Glutamatergic neuron (in vitro differentiated cells): Measurements from ENCODE around the gene B3GNT7. TPM values are rescaled to one million over a fixed set of nuclear protein-coding genes. Genes with fewer than 3 reads are reported as not detected.

Source experiments
- DNase-seq: peaks from one replicate; pipeline ENCODE4 v3.0.0; 2022
- H3K27ac Mint-ChIP-seq: one replicate; pipeline ENCODE4 v1.8.0; 2020; ENCODE audit warnings: mild to moderate bottlenecking, mixed read lengths, inconsistent platforms; ENCODE audit not compliant: unreplicated experiment
- H3K27me3 Mint-ChIP-seq: one replicate; pipeline ENCODE4 v1.8.0; 2020; ENCODE audit warnings: mild to moderate bottlenecking, moderate library complexity, mixed read lengths, inconsistent platforms; ENCODE audit not compliant: unreplicated experiment
- H3K36me3 Mint-ChIP-seq: one replicate; pipeline ENCODE4 v1.8.0; 2020; ENCODE audit warnings: mild to moderate bottlenecking, mixed read lengths, inconsistent platforms; ENCODE audit not compliant: unreplicated experiment
- H3K4me1 Mint-ChIP-seq: one replicate; pipeline ENCODE4 v1.8.0; 2020; ENCODE audit warnings: mild to moderate bottlenecking, low read depth, mixed read lengths, inconsistent platforms; ENCODE audit not compliant: unreplicated experiment
- H3K4me3 Mint-ChIP-seq: one replicate; pipeline ENCODE4 v1.8.0; 2020; ENCODE audit warnings: mild to moderate bottlenecking, mixed read lengths, inconsistent platforms; ENCODE audit not compliant: unreplicated experiment
- H3K9me3 Mint-ChIP-seq: one replicate; pipeline ENCODE4 v1.8.0; 2020; ENCODE audit warnings: mild to moderate bottlenecking, moderate library complexity, mixed read lengths, inconsistent platforms; ENCODE audit not compliant: unreplicated experiment
- CTCF ChIP-seq: fragments of 200-600 bp; sonication (generic); IDR thresholded peaks from one replicate; pipeline ENCODE4 v1.5.0; 2021; ENCODE audit not compliant: partially characterized antibody, unreplicated experiment
- microRNA-seq: library from miRNA; unstranded; fragments of <30 nt; microRNA quantifications from one replicate; pipeline ENCODE4, GENCODE V29; 2020; ENCODE audit not compliant: unreplicated experiment
- total RNA-seq: library from RNA; stranded (reverse); fragmentation: NEBNext Ultra II Directional; extraction: Animal tissue kit (Norgen Biotek cat#: 25700); gene quantifications from one replicate; pipeline ENCODE4 v1.2.1, GENCODE V29; 2021; ENCODE audit not compliant: unreplicated experiment

The B3GNT7 gene
- total RNA-seq, 1 donor from 2014 or later, result 0.27 TPM

GRCh38 chr2:231431606-231432005 is 36.1 kb downstream of the B3GNT7 start:
- DNase-seq, result no peak
- H3K27ac Mint-ChIP-seq, result no peak overlapping the region
- peaks cover 5% of the 10 kb centered on the region for H3K36me3 Mint-ChIP-seq
- H3K4me1 Mint-ChIP-seq, result peaks cover 5% of the 10 kb centered on the region
- H3K9me3 Mint-ChIP-seq, result peaks cover 4% of the 10 kb centered on the region
- no peak overlapping the region for H3K4me3 Mint-ChIP-seq
- TF ChIP-seq CTCF, result no peak
- H3K27me3 Mint-ChIP-seq, result no peaks in the 10 kb centered on the region

GRCh38 chr2:231433990-231434389 is 38.5 kb downstream of the B3GNT7 start:
- H3K4me1 Mint-ChIP-seq, result peaks cover 5% of the 10 kb centered on the region
- no peak overlapping the region for H3K4me3 Mint-ChIP-seq

GRCh38 chr2:231436957-231437356 is 41.4 kb downstream of the B3GNT7 start:
- no peak overlapping the region for H3K4me3 Mint-ChIP-seq

More at GRCh38 chr2:231433990-231434389, 38.5 kb downstream of the B3GNT7 start:
- no peaks in the 10 kb centered on the region for H3K27me3 Mint-ChIP-seq
- no peak for DNase-seq
- H3K27ac Mint-ChIP-seq, result no peak overlapping the region
- TF ChIP-seq CTCF, result no peak
- peaks cover 4% of the 10 kb centered on the region for H3K9me3 Mint-ChIP-seq
- peaks cover 5% of the 10 kb centered on the region for H3K36me3 Mint-ChIP-seq

GRCh38 chr2:231449503-231450054 is 54.1 kb downstream of the B3GNT7 start:
- Mint-ChIP-seq H3K27me3 (peaks cover 1% of the 10 kb centered on the region), H3K36me3 (no peaks in the 10 kb centered on the region), H3K4me3 (no peak overlapping the region), H3K9me3 (peaks cover 2% of the 10 kb centered on the region), H3K27ac (no peak overlapping the region), H3K4me1 (no peaks in the 10 kb centered on the region)
- no peak for TF ChIP-seq CTCF
- DNase-seq, result no peak

More at GRCh38 chr2:231436957-231437356, 41.4 kb downstream of the B3GNT7 start:
- Mint-ChIP-seq H3K27ac (no peak overlapping the region), H3K36me3 (peaks cover 2% of the 10 kb centered on the region), H3K9me3 (no peaks in the 10 kb centered on the region), H3K4me1 (no peaks in the 10 kb centered on the region), H3K27me3 (no peaks in the 10 kb centered on the region)
- no peak for DNase-seq
- TF ChIP-seq CTCF, result no peak

GRCh38 chr2:231450548-231450989 is 55.1 kb downstream of the B3GNT7 start:
- no peak overlapping the region for H3K27ac Mint-ChIP-seq
- no peak for TF ChIP-seq CTCF
- peaks cover 4% of the 10 kb centered on the region for H3K27me3 Mint-ChIP-seq
- peaks cover 2% of the 10 kb centered on the region for H3K9me3 Mint-ChIP-seq
- no peak overlapping the region for H3K4me3 Mint-ChIP-seq
- DNase-seq, result no peak
- H3K36me3 Mint-ChIP-seq, result no peaks in the 10 kb centered on the region
- no peaks in the 10 kb centered on the region for H3K4me1 Mint-ChIP-seq

Small RNA genes lying within 50 kb of the gene (microRNA-seq; reads per million reads assigned to microRNA genes)
- gene MIR4777, result not detected

Other genes starting within 250 kb of the B3GNT7 start
- gene ARMC9, start 197.1 kb upstream of the B3GNT7 start, total RNA-seq, result 19.3 TPM
- 320 TPM for gene NCL, start 68.8 kb downstream of the B3GNT7 start, total RNA-seq
- gene NMUR1, start 134.7 kb downstream of the B3GNT7 start, total RNA-seq, result 0.32 TPM
- gene TEX44, start 197.2 kb downstream of the B3GNT7 start, total RNA-seq, result not detected